ENCODE results near the gene RD3L.

- TF ChIP-seq CTCF (IDR thresholded peaks at IDR 0.05 in 4 of 5, conservative IDR thresholded peaks at IDR 0.05 in 1 of 5) (no peak), POLR2A (IDR thresholded peaks at IDR 0.05) (no peak)
Observed at GRCh38 chr14:103904493-103905107, 37.7 kb downstream of the RD3L start.

Data from gastrocnemius medialis (tissue), 4 donors.